ENCODE results near the gene LRR1. TPM values are rescaled to one million over a fixed set of nuclear protein-coding genes. Genes with fewer than 3 reads are reported as not detected.
"Not testable (repeated sequence)": the region's sequence is repeated elsewhere in the genome, so short reads cannot be mapped to it uniquely, and the experiment has no call there.

LRR1 gene
- total and polyA plus RNA-seq, 8 donors, result 10.1 to 16.1 (median 12.9) TPM

- Histone ChIP-seq H3K9me3 (no peaks in the 10 kb centered on the region), H3K27me3 (no peaks in the 10 kb centered on the region), H3K27ac (no peak overlapping the region), H3K4me3 (no peak overlapping the region), H3K4me1 (no peaks in the 10 kb centered on the region), H3K36me3 (no peaks in the 10 kb centered on the region)
- TF ChIP-seq CTCF (IDR thresholded peaks at IDR 0.05), result no peak
- intact Hi-C loops (cut with DNase I), result no loop called here
- no peak for DNase-seq
- ATAC-seq, result no peak
Observed at GRCh38 chr14:49654511-49654910, 55.8 kb downstream of the LRR1 start.

DNA sequence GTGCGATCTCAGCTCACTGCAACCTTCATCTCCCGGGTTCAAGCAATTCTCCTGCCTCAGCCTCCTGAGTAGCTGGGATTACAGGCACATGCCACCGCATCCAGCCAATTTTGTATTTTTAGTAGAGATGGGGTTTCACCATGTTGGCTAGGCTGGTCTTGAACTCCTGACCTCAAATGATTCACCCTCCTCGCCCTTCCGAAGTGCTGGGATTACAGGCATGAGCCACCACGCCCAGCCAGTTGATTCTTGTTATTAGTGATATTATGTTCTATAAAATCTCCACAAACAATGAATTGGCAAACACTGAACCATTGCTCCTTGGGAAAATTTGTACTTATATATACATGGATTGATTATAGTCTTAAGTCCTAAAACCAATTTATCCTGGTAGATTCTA is 58.8 kb downstream of the LRR1 start:
- H3K27ac ChIP-seq; DNase-seq; H3K9me3 ChIP-seq; H3K36me3 ChIP-seq; intact Hi-C loops (cut with DNase I); ATAC-seq; H3K4me3 ChIP-seq; H3K4me1 ChIP-seq; H3K27me3 ChIP-seq: not testable (repeated sequence)

DNA sequence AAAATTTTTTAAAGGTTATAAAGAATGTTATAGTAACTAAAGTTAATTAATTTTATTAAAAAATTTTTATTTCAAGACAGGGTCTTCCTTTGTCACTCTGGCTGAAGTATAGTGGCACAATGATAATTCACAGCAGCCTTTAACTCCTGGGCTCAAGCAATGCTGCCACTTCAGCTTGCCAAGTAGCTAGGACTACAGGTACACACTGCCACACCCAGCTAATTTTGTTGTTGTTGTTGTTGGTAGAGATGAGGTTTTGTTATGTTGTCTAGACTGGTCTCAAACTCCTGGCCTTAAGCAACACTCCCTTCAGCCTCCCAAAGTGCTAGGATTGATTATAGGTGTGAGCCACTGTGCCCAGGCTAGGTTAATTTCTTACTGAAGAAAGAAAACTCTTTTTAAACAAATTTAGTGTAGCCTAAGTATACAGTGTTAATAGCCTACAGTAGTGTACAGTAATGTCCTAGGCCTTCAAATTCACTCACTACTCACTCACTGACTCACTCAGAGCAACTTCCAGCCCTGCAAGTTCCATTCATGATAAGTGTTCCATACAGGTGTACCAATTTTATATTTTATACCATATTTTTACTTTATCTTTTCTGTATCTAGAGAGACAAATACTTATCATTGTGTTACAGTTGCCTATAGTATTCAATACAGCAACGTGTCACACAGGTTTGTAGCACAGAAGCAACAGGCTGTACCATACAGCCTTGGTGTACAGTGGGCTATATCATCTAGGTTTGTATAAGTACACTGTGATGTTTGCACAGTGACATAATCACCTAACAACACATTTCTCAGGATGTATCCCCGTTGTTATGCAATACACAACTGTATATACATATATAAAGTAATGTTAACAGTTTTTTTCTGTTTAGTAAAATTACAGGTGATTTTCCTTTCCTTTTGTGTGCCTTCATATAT is 61.1 kb downstream of the LRR1 start:
- ATAC-seq, result no peak
- Histone ChIP-seq H3K27me3 (no peaks in the 10 kb centered on the region), H3K36me3 (no peaks in the 10 kb centered on the region), H3K27ac (no peak overlapping the region), H3K9me3 (no peaks in the 10 kb centered on the region), H3K4me1 (no peaks in the 10 kb centered on the region), H3K4me3 (no peak overlapping the region)
- DNase-seq, result no peak
- TF ChIP-seq CTCF (IDR thresholded peaks at IDR 0.05), result no peak
- intact Hi-C loops (cut with DNase I), result no loop called here

Other genes with a start within 250 kb of the LRR1 start
- 1,000 to 10,000 TPM; 1,178 to 1,228 TPM for gene RPS29, start 12.6 kb upstream of the LRR1 start, total RNA-seq
- gene RPS29, start 12.6 kb upstream of the LRR1 start, polyA plus RNA-seq (ENCODE audit: insufficient read length in 6 of 6), result 1,000 to 10,000 TPM; 1,763 to 2,162 (median 1,984) TPM
- 100 to 1,000 TPM; 111 to 137 TPM for gene RPL36AL, start 21.7 kb downstream of the LRR1 start, total RNA-seq
- gene RPL36AL, start 21.7 kb downstream of the LRR1 start, polyA plus RNA-seq (ENCODE audit: insufficient read length in 6 of 6), result 100 to 1,000 TPM; 156 to 213 (median 176) TPM
- gene MGAT2, start 21.9 kb downstream of the LRR1 start, total RNA-seq, result 10 to 100 TPM; 35.3 to 47.2 TPM
- gene MGAT2, start 21.9 kb downstream of the LRR1 start, polyA plus RNA-seq (ENCODE audit: insufficient read length in 6 of 6), result 10 to 100 TPM in 5 of 6 donors, 1 to 10 TPM in 1; 8.3 to 22.3 (median 15.2) TPM
- gene DNAAF2, start 36.3 kb downstream of the LRR1 start, total RNA-seq, result 1 to 10 TPM; 5.4 to 6.8 TPM
- 10 to 100 TPM; 14.1 to 17.7 (median 15.1) TPM for gene DNAAF2, start 36.3 kb downstream of the LRR1 start, polyA plus RNA-seq (ENCODE audit: insufficient read length in 6 of 6)
- 1 to 10 TPM; 6.4 to 8.2 TPM for gene POLE2, start 89.3 kb downstream of the LRR1 start, total RNA-seq
- 10 to 100 TPM; 21.0 to 27.3 (median 24.5) TPM for gene POLE2, start 89.3 kb downstream of the LRR1 start, polyA plus RNA-seq (ENCODE audit: insufficient read length in 6 of 6)
- 1 to 10 TPM; 3.5 to 5.6 TPM for gene KLHDC1, start 94.2 kb downstream of the LRR1 start, total RNA-seq
- 1 to 10 TPM; 5.5 to 9.4 (median 7.5) TPM for gene KLHDC1, start 94.2 kb downstream of the LRR1 start, polyA plus RNA-seq (ENCODE audit: insufficient read length in 6 of 6)
- gene KLHDC2, start 169.2 kb downstream of the LRR1 start, total RNA-seq, result 10 to 100 TPM; 32.6 to 49.8 TPM
- 100 to 1,000 TPM in 5 of 6 donors, 10 to 100 TPM in 1; 96.0 to 138 (median 110) TPM for gene KLHDC2, start 169.2 kb downstream of the LRR1 start, polyA plus RNA-seq (ENCODE audit: insufficient read length in 6 of 6)

All from left lung (tissue), 10 donors.